ENCODE results near the gene STAG1. TPM values are rescaled to one million over a fixed set of nuclear protein-coding genes. Genes with fewer than 3 reads are reported as not detected.
"Not testable (repeated sequence)": the region's sequence is repeated elsewhere in the genome, so short reads cannot be mapped to it uniquely, and the experiment has no call there.

Gene STAG1
- total RNA-seq, 3 donors from 2014 or later = 46.8 to 57.1 (median 50.4) TPM

DNA sequence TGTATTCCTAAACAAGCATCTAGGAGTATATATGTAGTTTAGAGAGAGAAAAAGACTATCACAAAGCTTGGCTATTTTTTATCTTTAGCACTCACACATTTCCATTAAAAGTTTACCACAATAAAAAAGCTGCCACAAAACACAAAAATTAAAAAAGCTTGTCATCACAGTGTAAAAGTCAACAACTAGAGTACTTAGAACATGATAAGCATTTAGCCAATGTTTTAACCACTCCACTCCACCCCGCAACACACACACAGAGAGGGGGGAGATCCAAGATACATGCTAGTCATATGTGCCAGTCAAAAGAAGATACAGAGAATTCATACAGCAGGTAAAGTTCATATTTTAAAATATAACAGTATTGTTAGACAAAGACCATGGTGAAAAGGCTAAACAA, 79.7 kb downstream of the STAG1 start:
- ATAC-seq (no peak), DNase-seq (no peak)
- Histone ChIP-seq H3K4me1 (ENCODE audit: low read depth) (no peaks in the 10 kb centered on the region), H3K9me3 (no peaks in the 10 kb centered on the region), H3K36me3 (ENCODE audit: low read depth) (no peaks in the 10 kb centered on the region), H3K4me3 (no peak overlapping the region)
- intact Hi-C loops (cut with DNase I, micrococcal nuclease) = no loop called here
- TF ChIP-seq, protein P1, sequence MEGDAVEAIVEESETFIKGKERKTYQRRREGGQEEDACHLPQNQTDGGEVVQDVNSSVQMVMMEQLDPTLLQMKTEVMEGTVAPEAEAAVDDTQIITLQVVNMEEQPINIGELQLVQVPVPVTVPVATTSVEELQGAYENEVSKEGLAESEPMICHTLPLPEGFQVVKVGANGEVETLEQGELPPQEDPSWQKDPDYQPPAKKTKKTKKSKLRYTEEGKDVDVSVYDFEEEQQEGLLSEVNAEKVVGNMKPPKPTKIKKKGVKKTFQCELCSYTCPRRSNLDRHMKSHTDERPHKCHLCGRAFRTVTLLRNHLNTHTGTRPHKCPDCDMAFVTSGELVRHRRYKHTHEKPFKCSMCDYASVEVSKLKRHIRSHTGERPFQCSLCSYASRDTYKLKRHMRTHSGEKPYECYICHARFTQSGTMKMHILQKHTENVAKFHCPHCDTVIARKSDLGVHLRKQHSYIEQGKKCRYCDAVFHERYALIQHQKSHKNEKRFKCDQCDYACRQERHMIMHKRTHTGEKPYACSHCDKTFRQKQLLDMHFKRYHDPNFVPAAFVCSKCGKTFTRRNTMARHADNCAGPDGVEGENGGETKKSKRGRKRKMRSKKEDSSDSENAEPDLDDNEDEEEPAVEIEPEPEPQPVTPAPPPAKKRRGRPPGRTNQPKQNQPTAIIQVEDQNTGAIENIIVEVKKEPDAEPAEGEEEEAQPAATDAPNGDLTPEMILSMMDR (IDR thresholded peaks at IDR 0.05) = no peak

GRCh38 chr3:136671921-136672320, 80.3 kb downstream of the STAG1 start:
- DNase-seq (no peak), ATAC-seq (no peak)
- intact Hi-C loops (cut with DNase I, micrococcal nuclease) = no loop called here
- Histone ChIP-seq H3K9me3 (no peaks in the 10 kb centered on the region), H3K4me1 (ENCODE audit: low read depth) (no peaks in the 10 kb centered on the region), H3K4me3 (no peak overlapping the region), H3K36me3 (ENCODE audit: low read depth) (no peaks in the 10 kb centered on the region)
- TF ChIP-seq, protein P1 (IDR thresholded peaks at IDR 0.05) = no peak

DNA sequence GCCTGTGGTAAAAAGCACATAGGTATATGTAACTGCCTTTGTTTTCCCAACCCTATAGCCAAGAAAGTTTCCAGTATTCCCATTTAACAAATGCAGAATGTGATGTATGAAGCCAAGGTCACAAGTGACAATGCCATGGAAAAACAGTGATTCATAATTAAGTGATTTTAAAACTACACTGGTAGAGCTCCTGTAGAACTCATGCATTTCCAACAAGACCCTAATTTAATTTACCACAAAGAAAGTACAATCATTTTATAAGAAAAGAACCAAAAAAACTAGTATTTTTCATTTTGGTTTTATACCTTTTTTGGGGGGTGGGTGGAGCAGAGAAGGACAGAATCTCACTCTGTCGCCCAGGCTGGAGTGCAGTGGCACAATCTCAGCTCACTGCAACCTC, 82.0 kb downstream of the STAG1 start:
- intact Hi-C loops (cut with DNase I, micrococcal nuclease) = no loop called here
- no peaks in the 10 kb centered on the region for H3K36me3 ChIP-seq (ENCODE audit: low read depth)
- DNase-seq = no peak
- TF ChIP-seq, protein P1 (IDR thresholded peaks at IDR 0.05) = no peak
- no peak overlapping the region for H3K4me3 ChIP-seq
- ATAC-seq = no peak
- H3K4me1 ChIP-seq (ENCODE audit: low read depth) = no peaks in the 10 kb centered on the region
- no peaks in the 10 kb centered on the region for H3K9me3 ChIP-seq

- DNase-seq = no peak
- H3K4me3 ChIP-seq = no peak overlapping the region
- H3K36me3 ChIP-seq (ENCODE audit: low read depth) = no peaks in the 10 kb centered on the region
- no peaks in the 10 kb centered on the region for H3K4me1 ChIP-seq (ENCODE audit: low read depth)
- no peaks in the 10 kb centered on the region for H3K9me3 ChIP-seq
- TF ChIP-seq, protein P1 (IDR thresholded peaks at IDR 0.05) = no peak
- ATAC-seq = peak; percentile 66
- intact Hi-C loops (cut with DNase I, micrococcal nuclease) = no loop called here
These were observed 85.1 kb downstream of the STAG1 start for GRCh38 chr3:136667081-136667480.

- intact Hi-C loops (cut with DNase I, micrococcal nuclease); DNase-seq; H3K4me3 ChIP-seq; H3K36me3 ChIP-seq (ENCODE audit: low read depth); H3K9me3 ChIP-seq; H3K4me1 ChIP-seq (ENCODE audit: low read depth): not testable (repeated sequence)
- ATAC-seq = peak; percentile 59
These were observed 85.9 kb downstream of the STAG1 start for GRCh38 chr3:136666301-136666700.

- intact Hi-C loops (cut with DNase I, micrococcal nuclease) = no loop called here
- DNase-seq (no peak), ATAC-seq (no peak)
- no peak overlapping the region for H3K4me3 ChIP-seq
- H3K9me3 ChIP-seq = no peaks in the 10 kb centered on the region
- H3K4me1 ChIP-seq (ENCODE audit: low read depth) = no peaks in the 10 kb centered on the region
- TF ChIP-seq, protein P1 (IDR thresholded peaks at IDR 0.05) = no peak
- no peaks in the 10 kb centered on the region for H3K36me3 ChIP-seq (ENCODE audit: low read depth)
These were observed 87.4 kb downstream of the STAG1 start for GRCh38 chr3:136664771-136665170.
